PC-9 (cell line): ENCODE data around the gene DLGAP1. TPM values are rescaled to one million over a fixed set of nuclear protein-coding genes. Genes with fewer than 3 reads are reported as not detected.
"Not testable (repeated sequence)": the region's sequence is repeated elsewhere in the genome, so short reads cannot be mapped to it uniquely, and the experiment has no call there.

Experiments
- BruUV-seq: library from RNA; stranded (reverse); fragments of 400-500 nt; replicated peaks from 2 replicates; lab custom pipeline; 2021; lab: Mats Ljungman, UMichigan
- CTCF ChIA-PET: fragments of 300-600 bp; sonication (Branson Sonifier 250); formaldehyde crosslinking; loops from one replicate; lab custom pipeline; 2022; ENCODE audit warnings: antibody characterized with exemption; lab: Charles Lee
- POLR2A ChIA-PET: fragments of 300-600 bp; sonication (Branson Sonifier 250); formaldehyde crosslinking; loops from one replicate; lab custom pipeline; 2022; ENCODE audit warnings: antibody characterized with exemption; ENCODE audit not compliant: unreplicated experiment; lab: Charles Lee
- DNase-seq, 2 experiments: peaks; one replicate each; pipeline versions ENCODE4 v3.0.0 to v3.0.0-alpha.2; 2015 to 2022; ENCODE audit warnings: mixed read lengths in 1 of 2
- H2AFZ ChIP-seq: fragments of 200-600 bp; sonication (generic); 2 replicates; pipeline ENCODE4 v1.8.1; 2017; ENCODE audit warnings: antibody characterized with exemption
- H3F3A ChIP-seq: fragments of 200-600 bp; sonication (generic); 2 replicates; pipeline ENCODE4 v1.8.1; 2017; ENCODE audit warnings: antibody characterized with exemption, mild to moderate bottlenecking, low read depth; ENCODE audit not compliant: insufficient read depth
- H3K27ac ChIP-seq: fragments of 200-600 bp; sonication (generic); 2 replicates; pipeline ENCODE4 v1.6.1; 2016; ENCODE audit warnings: mixed run types
- H3K27me3 ChIP-seq: fragments of 200-600 bp; sonication (generic); 2 replicates; pipeline ENCODE4 v1.6.1; 2016; ENCODE audit warnings: low read depth, mixed run types; ENCODE audit not compliant: insufficient read depth
- H3K36me3 ChIP-seq: fragments of 200-600 bp; sonication (generic); 2 replicates; pipeline ENCODE4 v1.6.1; 2016; ENCODE audit warnings: low read depth, mixed run types
- H3K4me1 ChIP-seq: fragments of 200-600 bp; sonication (generic); replicated peaks from 2 replicates; pipeline ENCODE4 v1.6.1; 2016; ENCODE audit warnings: mixed run types; ENCODE audit not compliant: insufficient read depth
- H3K4me2 ChIP-seq: fragments of 200-600 bp; sonication (generic); 2 replicates; pipeline ENCODE4 v1.6.1; 2017; ENCODE audit warnings: mixed run types
- H3K4me3 ChIP-seq: fragments of 200-600 bp; sonication (generic); 2 replicates; pipeline ENCODE4 v1.6.1; 2016; ENCODE audit warnings: mixed run types
- H3K79me2 ChIP-seq: fragments of 200-600 bp; sonication (generic); 2 replicates; pipeline ENCODE4 v1.6.1; 2017; ENCODE audit warnings: low read depth, mixed run types
- H3K9me2 ChIP-seq: fragments of 200-600 bp; sonication (generic); 2 replicates; pipeline ENCODE4 v1.8.1; 2017; ENCODE audit warnings: mild to moderate bottlenecking; ENCODE audit not compliant: insufficient read depth
- H3K9me3 ChIP-seq: fragments of 200-600 bp; sonication (generic); 2 replicates; pipeline ENCODE4 v1.8.1; 2016; ENCODE audit warnings: low read depth; ENCODE audit not compliant: insufficient read depth
- H4K20me1 ChIP-seq: fragments of 200-600 bp; sonication (generic); 2 replicates; pipeline ENCODE4 v1.8.1; 2017; ENCODE audit not compliant: insufficient read depth
- CTCF ChIP-seq: fragments of 200-600 bp; sonication (generic); conservative IDR thresholded peaks from 2 replicates; pipeline ENCODE4 v1.6.1; 2017; ENCODE audit warnings: mixed run types, antibody characterized with exemption, mild to moderate bottlenecking, moderate library complexity
- EZH2 ChIP-seq: fragments of 200-600 bp; sonication (generic); IDR thresholded peaks from 2 replicates; pipeline ENCODE4 v1.8.0; 2017; ENCODE audit warnings: antibody characterized with exemption, low read depth
- intact Hi-C: fragments of 100-400 bp; cut with micrococcal nuclease; formaldehyde crosslinking; loops from one replicate; pipeline ENCODE4 v1.10.0; 2022; ENCODE audit not compliant: unreplicated experiment
- total RNA-seq: library from RNA; stranded (reverse); gene quantifications from 2 replicates; pipeline ENCODE4 v1.2.3, GENCODE V29; 2021

DLGAP1 gene
- total RNA-seq, 1 experiment from 2014 or later, result not detected

DNA sequence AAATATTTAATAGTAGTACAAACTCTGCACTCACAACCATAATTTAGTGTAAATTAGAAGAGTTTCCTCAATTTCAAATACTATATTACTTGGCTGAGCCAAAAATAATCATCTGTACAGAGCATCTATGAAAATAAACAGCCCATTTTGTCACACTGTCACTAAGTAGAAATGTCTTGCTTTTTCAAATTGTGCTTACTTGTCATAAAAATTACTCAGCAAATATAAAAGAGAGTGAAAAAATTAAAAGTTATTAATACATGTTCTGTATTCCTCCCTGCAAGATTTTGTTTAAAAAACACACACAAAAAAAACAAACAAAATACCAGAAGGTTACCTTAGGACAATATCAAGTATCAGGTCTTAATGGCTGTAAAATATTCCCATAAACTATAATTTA is 155.7 kb downstream of the DLGAP1 start:
- no peaks in the 10 kb centered on the region for H3F3A ChIP-seq
- H3K9me2 ChIP-seq, result no peaks in the 10 kb centered on the region
- ChIA-PET CTCF (no interaction called here), POLR2A (no interaction called here)
- H2AFZ ChIP-seq, result no peak overlapping the region
- H3K27me3 ChIP-seq, result no peaks in the 10 kb centered on the region
- H3K9me3 ChIP-seq, result no peaks in the 10 kb centered on the region
- H3K79me2 ChIP-seq, result no peaks in the 10 kb centered on the region
- DNase-seq, result no peak
- H3K4me1 ChIP-seq, result no peaks in the 10 kb centered on the region
- H3K4me3 ChIP-seq, result no peak overlapping the region
- BruUV-seq, result no TSS peak
- no peaks in the 10 kb centered on the region for H4K20me1 ChIP-seq
- H3K4me2 ChIP-seq, result no peak overlapping the region
- H3K27ac ChIP-seq, result no peak overlapping the region
- intact Hi-C loops, result no loop called here
- no peaks in the 10 kb centered on the region for H3K36me3 ChIP-seq
- no peak for TF ChIP-seq CTCF
- no peak for TF ChIP-seq EZH2

DNA sequence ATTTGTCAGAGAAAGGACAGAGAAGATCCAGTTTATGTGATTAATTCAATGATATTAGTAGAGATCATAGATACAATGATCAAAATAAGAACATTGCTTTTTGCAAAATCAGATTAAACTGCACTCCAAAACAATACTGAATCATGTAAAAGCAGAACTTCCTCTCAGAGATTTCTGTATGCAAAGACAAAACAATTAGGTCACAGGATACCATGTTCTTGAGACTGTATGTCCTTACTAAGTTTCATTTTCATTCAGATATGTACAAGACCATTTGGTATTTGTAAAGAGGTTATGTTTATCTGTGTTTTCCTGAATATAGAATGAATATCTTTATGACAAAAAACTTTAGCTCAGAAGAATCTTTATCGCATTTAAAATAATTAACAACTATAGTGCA is 161.8 kb downstream of the DLGAP1 start:
- H3F3A ChIP-seq, result no peaks in the 10 kb centered on the region
- no peaks in the 10 kb centered on the region for H4K20me1 ChIP-seq
- peaks cover 9% of the 10 kb centered on the region; the same call in 1 of the 2 replicates for H3K27me3 ChIP-seq
- no peaks in the 10 kb centered on the region for H3K9me3 ChIP-seq
- ChIA-PET CTCF (interaction anchor here (0.5 kb wide), 1 partner anchor 44 kb away, joined by 12 read pairs; no protein-coding TSS in a partner anchor), POLR2A (no interaction called here)
- H3K4me3 ChIP-seq, result no peak overlapping the region
- H3K9me2 ChIP-seq, result no peaks in the 10 kb centered on the region; the same call in 1 of the 2 replicates
- no peaks in the 10 kb centered on the region for H3K79me2 ChIP-seq
- BruUV-seq, result no TSS peak
- H2AFZ ChIP-seq, result no peak overlapping the region
- no peaks in the 10 kb centered on the region for H3K36me3 ChIP-seq
- H3K4me2 ChIP-seq, result no peak overlapping the region
- DNase-seq, result no peak
- no peak overlapping the region for H3K27ac ChIP-seq
- TF ChIP-seq CTCF, result no peak
- no peak for TF ChIP-seq EZH2
- H3K4me1 ChIP-seq, result no peaks in the 10 kb centered on the region
- intact Hi-C loops, result no loop called here

DNA sequence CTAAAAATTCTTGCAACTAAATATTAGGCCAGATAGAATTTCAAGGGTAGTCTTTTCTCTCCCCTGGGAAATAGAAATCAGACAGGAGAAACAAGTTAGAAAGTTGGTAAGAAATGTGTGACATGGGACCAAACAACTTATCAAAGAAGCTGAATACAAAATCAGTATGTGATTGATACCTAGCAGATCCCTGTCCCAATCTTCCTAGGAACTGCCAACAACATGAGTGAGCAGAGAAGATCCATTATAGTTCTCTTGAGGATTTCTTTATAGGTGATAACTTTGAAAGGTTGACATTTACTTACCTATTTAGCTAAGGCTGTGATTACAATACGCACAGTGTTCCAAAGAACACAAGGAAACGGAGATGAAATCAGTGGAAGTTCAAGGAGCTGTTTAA is 162.4 kb downstream of the DLGAP1 start:
- H3K79me2 ChIP-seq, result no peaks in the 10 kb centered on the region
- no peak overlapping the region for H3K27ac ChIP-seq
- no peak overlapping the region for H3K4me2 ChIP-seq
- no peaks in the 10 kb centered on the region for H3F3A ChIP-seq
- no peaks in the 10 kb centered on the region; the same call in 1 of the 2 replicates for H3K9me2 ChIP-seq
- DNase-seq, result no peak
- peaks cover 9% of the 10 kb centered on the region; the same call in 1 of the 2 replicates for H3K27me3 ChIP-seq
- H3K4me1 ChIP-seq, result no peaks in the 10 kb centered on the region
- TF ChIP-seq CTCF, result no peak
- TF ChIP-seq EZH2, result no peak
- intact Hi-C loops, result no loop called here
- no peak overlapping the region for H2AFZ ChIP-seq
- no peaks in the 10 kb centered on the region for H3K36me3 ChIP-seq
- H3K9me3 ChIP-seq, result no peaks in the 10 kb centered on the region
- H3K4me3 ChIP-seq, result no peak overlapping the region
- no TSS peak for BruUV-seq
- CTCF ChIA-PET, result no interaction called here
- no peaks in the 10 kb centered on the region for H4K20me1 ChIP-seq
- POLR2A ChIA-PET, result no interaction called here

- H3K79me2 ChIP-seq, POLR2A ChIA-PET, H3K36me3 ChIP-seq, BruUV-seq, intact Hi-C loops, H3K9me3 ChIP-seq, H3K4me3 ChIP-seq, DNase-seq, CTCF ChIA-PET, H3K9me2 ChIP-seq, H3F3A ChIP-seq, H3K27ac ChIP-seq, H3K4me1 ChIP-seq, H4K20me1 ChIP-seq, H3K4me2 ChIP-seq, H2AFZ ChIP-seq: not testable (repeated sequence)
- H3K27me3 ChIP-seq, result peaks cover 14% of the 10 kb centered on the region; the same call in 1 of the 2 replicates
Observed at GRCh38 chr18:4287340-4287739, 167.8 kb downstream of the DLGAP1 start.
